ENCODE results near the gene MIB2.

DNA sequence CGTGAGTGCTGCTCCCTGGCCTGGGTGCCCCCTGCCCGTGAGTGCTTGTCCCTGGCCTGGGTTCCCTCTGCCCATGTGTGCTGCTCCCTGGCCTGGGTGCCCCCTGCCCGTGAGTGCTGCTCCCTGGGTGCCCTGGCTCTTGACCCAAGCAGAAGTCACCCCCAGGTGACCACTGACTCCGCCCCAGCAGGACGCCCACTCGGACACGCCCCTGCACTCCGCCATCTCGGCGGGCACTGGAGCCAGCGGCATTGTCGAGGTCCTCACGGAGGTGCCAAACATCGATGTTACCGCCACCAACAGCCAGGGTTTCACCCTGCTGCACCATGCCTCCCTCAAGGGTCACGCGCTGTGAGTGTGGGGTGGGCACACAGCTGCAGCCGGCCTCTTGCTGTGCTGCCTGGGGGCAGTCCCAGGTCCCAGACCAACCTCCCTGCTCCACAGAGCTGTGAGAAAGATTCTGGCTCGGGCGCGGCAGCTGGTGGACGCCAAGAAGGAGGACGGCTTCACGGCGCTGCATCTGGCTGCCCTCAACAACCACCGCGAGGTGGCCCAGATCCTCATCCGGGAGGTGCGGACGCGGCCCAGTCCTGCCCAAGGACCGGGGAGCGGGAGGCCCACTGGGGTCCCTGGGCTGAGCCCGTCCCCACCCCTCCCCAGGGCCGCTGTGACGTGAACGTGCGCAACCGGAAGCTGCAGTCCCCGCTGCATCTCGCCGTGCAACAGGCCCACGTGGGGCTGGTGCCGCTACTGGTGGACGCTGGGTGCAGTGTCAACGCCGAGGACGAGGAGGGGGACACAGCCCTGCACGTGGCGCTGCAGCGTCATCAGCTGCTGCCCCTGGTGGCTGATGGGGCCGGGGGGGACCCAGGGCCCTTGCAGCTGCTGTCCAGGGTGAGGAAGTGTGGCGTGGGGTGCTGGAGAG, 12.8 kb downstream of the MIB2 start:
- TF ChIP-seq, protein P1, sequence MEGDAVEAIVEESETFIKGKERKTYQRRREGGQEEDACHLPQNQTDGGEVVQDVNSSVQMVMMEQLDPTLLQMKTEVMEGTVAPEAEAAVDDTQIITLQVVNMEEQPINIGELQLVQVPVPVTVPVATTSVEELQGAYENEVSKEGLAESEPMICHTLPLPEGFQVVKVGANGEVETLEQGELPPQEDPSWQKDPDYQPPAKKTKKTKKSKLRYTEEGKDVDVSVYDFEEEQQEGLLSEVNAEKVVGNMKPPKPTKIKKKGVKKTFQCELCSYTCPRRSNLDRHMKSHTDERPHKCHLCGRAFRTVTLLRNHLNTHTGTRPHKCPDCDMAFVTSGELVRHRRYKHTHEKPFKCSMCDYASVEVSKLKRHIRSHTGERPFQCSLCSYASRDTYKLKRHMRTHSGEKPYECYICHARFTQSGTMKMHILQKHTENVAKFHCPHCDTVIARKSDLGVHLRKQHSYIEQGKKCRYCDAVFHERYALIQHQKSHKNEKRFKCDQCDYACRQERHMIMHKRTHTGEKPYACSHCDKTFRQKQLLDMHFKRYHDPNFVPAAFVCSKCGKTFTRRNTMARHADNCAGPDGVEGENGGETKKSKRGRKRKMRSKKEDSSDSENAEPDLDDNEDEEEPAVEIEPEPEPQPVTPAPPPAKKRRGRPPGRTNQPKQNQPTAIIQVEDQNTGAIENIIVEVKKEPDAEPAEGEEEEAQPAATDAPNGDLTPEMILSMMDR (IDR thresholded peaks at IDR 0.05; ENCODE audit: poor library complexity, severe bottlenecking), result no peak
- no peak for TF ChIP-seq RAD21 (conservative IDR thresholded peaks at IDR 0.05)
- TF ChIP-seq POLR2AphosphoS5 (IDR thresholded peaks at IDR 0.05), result no peak
- TF ChIP-seq EZH2 (IDR thresholded peaks at IDR 0.05; ENCODE audit: borderline replicate concordance, insufficient read depth, low read length, poor library complexity, severe bottlenecking), result no peak
- no peak for TF ChIP-seq EP300 (conservative IDR thresholded peaks at IDR 0.05; ENCODE audit: poor library complexity, severe bottlenecking)
